GM23338 (cell line): ENCODE results near the gene EEF1E1. TPM values are rescaled to one million over a fixed set of nuclear protein-coding genes. Genes with fewer than 3 reads are reported as not detected.

Experiments used
- ATAC-seq: fragments of 200-7000 bp; cut with Tn5 transposase; 3 replicates; pipeline ENCODE4 v1.9.1; 2020
- DNase-seq: peaks from one replicate; pipeline ENCODE4 v3.0.0-alpha.2; 2015; ENCODE audit warnings: low spot score
- H2AFZ ChIP-seq: fragments of 200-600 bp; sonication (generic); 2 replicates; pipeline ENCODE4 v1.8.0; 2016; ENCODE audit warnings: antibody characterized with exemption, mild to moderate bottlenecking, moderate library complexity
- H3F3A ChIP-seq: fragments of 200-600 bp; sonication (generic); replicated peaks from 2 replicates; pipeline ENCODE4 v1.8.0; 2017; ENCODE audit warnings: antibody characterized with exemption, mixed run types, low read depth
- H3K27ac ChIP-seq: fragments of 200-600 bp; sonication (generic); 2 replicates; pipeline ENCODE4 v1.6.1; 2016; ENCODE audit warnings: low read depth
- H3K27me3 ChIP-seq: fragments of 200-600 bp; sonication (generic); 2 replicates; pipeline ENCODE4 v1.8.0; 2016; ENCODE audit warnings: mild to moderate bottlenecking, mixed run types, moderate library complexity; ENCODE audit not compliant: insufficient read depth
- H3K36me3 ChIP-seq: fragments of 200-600 bp; sonication (generic); 2 replicates; pipeline ENCODE4 v1.8.0; 2016; ENCODE audit warnings: mild to moderate bottlenecking; ENCODE audit not compliant: insufficient read depth
- H3K4me1 ChIP-seq: fragments of 200-600 bp; sonication (generic); 2 replicates; pipeline ENCODE4 v1.8.0; 2016; ENCODE audit warnings: mild to moderate bottlenecking, moderate library complexity; ENCODE audit not compliant: insufficient read depth
- H3K4me2 ChIP-seq: fragments of 200-600 bp; sonication (generic); 2 replicates; pipeline ENCODE4 v1.7.1; 2017; ENCODE audit warnings: mixed run types
- H3K4me3 ChIP-seq: fragments of 200-600 bp; sonication (generic); 2 replicates; pipeline ENCODE4 v1.6.1; 2016; ENCODE audit warnings: mixed run types
- H3K79me2 ChIP-seq: fragments of 200-600 bp; sonication (generic); replicated peaks from 2 replicates; pipeline ENCODE4 v1.8.0; 2017; ENCODE audit warnings: mild to moderate bottlenecking; ENCODE audit not compliant: insufficient read depth
- H3K9me2 ChIP-seq: fragments of 200-600 bp; sonication (generic); 2 replicates; pipeline ENCODE4 v1.8.0; 2017; ENCODE audit not compliant: insufficient read depth
- H4K20me1 ChIP-seq: fragments of 200-600 bp; sonication (generic); replicated peaks from 2 replicates; pipeline ENCODE4 v1.8.0; 2017; ENCODE audit warnings: mild to moderate bottlenecking; ENCODE audit not compliant: insufficient read depth
- H3K27ac Mint-ChIP-seq: 2 replicates; pipeline ENCODE4 v1.8.0; 2020; ENCODE audit warnings: inconsistent platforms, mild to moderate bottlenecking, moderate library complexity, mixed read lengths
- H3K27me3 Mint-ChIP-seq: 3 replicates; pipeline ENCODE4 v1.8.0; 2022; ENCODE audit warnings: low read depth, mild to moderate bottlenecking, moderate library complexity, mixed read lengths, inconsistent platforms; ENCODE audit not compliant: insufficient read depth, poor library complexity
- H3K36me3 Mint-ChIP-seq: 3 replicates; pipeline ENCODE4 v1.8.0; 2021; ENCODE audit warnings: low read depth, mild to moderate bottlenecking, inconsistent platforms, moderate library complexity, mixed read lengths
- H3K4me1 Mint-ChIP-seq: 3 replicates; pipeline ENCODE4 v1.8.0; 2020; ENCODE audit warnings: mild to moderate bottlenecking, inconsistent platforms, mixed read lengths
- H3K4me3 Mint-ChIP-seq: 3 replicates; pipeline ENCODE4 v1.8.0; 2021; ENCODE audit warnings: moderate library complexity, mild to moderate bottlenecking, inconsistent platforms, mixed read lengths
- H3K9me3 Mint-ChIP-seq: 3 replicates; pipeline ENCODE4 v1.8.0; 2020; ENCODE audit warnings: moderate library complexity, mild to moderate bottlenecking, inconsistent platforms, mixed read lengths
- CREB1 ChIP-seq: fragments of 250-450 bp; sonication (Bioruptor Pico); IDR thresholded peaks from 2 replicates; pipeline ENCODE4 v1.5.0; 2020; ENCODE audit warnings: low read depth, mild to moderate bottlenecking, moderate library complexity
- ETS1 ChIP-seq: IDR thresholded peaks from 2 replicates; pipeline ENCODE4 v1.6.1; 2016; ENCODE audit warnings: antibody characterized with exemption
- EZH2phosphoT487 ChIP-seq: fragments of 200-600 bp; sonication (generic); IDR thresholded peaks from one replicate; pipeline ENCODE4 v1.8.1; 2018; ENCODE audit warnings: antibody characterized with exemption; ENCODE audit not compliant: unreplicated experiment
- JUNB ChIP-seq: IDR thresholded peaks from one replicate; pipeline ENCODE4 v1.6.1; 2016; ENCODE audit warnings: antibody characterized with exemption; ENCODE audit not compliant: unreplicated experiment
- NANOG ChIP-seq: IDR thresholded peaks from 2 replicates; pipeline ENCODE4 v1.6.1; 2016; ENCODE audit warnings: antibody characterized with exemption, borderline replicate concordance
- POLR2AphosphoS5 ChIP-seq: IDR thresholded peaks from 2 replicates; pipeline ENCODE4 v1.6.1; 2016; ENCODE audit warnings: antibody characterized with exemption, low read depth
- REST ChIP-seq: IDR thresholded peaks from one replicate; pipeline ENCODE4 v1.6.1; 2018; ENCODE audit warnings: antibody characterized with exemption; ENCODE audit not compliant: unreplicated experiment
- STAT1 ChIP-seq: IDR thresholded peaks from one replicate; pipeline ENCODE4 v1.6.1; 2016; ENCODE audit warnings: antibody characterized with exemption; ENCODE audit not compliant: unreplicated experiment
- ZNF114 ChIP-seq: fragments of 250-450 bp; sonication (Bioruptor Pico); IDR thresholded peaks from 2 replicates; pipeline ENCODE4 v1.5.0; 2020; ENCODE audit warnings: mild to moderate bottlenecking, moderate library complexity
- ZNF331 ChIP-seq: fragments of 250-450 bp; sonication (Bioruptor Pico); IDR thresholded peaks from 2 replicates; pipeline ENCODE4 v1.5.0; 2020; ENCODE audit warnings: low read depth, mild to moderate bottlenecking, moderate library complexity
- polyA plus RNA-seq: library from polyadenylated mRNA; unstranded; fragments of >200 nt; fragmentation: Nextera tagmentation; extraction: Ambion mirVana; gene quantifications from 2 replicates; pipeline ENCODE4 v1.2.1, GENCODE V29; 2016
- total RNA-seq: library from RNA; depleted of rRNA; stranded (reverse); fragments of >200 nt; shearing (Covaris generic); gene quantifications from 2 replicates; pipeline ENCODE4 v1.2.3, GENCODE V29; 2014
- TF ChIP-seq, protein P1 (sequence below): fragments of 250-450 bp; sonication (Bioruptor Pico); IDR thresholded peaks from 2 replicates; pipeline ENCODE4 v1.5.0; 2020; ENCODE audit warnings: mild to moderate bottlenecking, moderate library complexity

The EEF1E1 gene
- total and polyA plus RNA-seq, 2 experiments from 2014 or later = 298 to 317 TPM

DNA sequence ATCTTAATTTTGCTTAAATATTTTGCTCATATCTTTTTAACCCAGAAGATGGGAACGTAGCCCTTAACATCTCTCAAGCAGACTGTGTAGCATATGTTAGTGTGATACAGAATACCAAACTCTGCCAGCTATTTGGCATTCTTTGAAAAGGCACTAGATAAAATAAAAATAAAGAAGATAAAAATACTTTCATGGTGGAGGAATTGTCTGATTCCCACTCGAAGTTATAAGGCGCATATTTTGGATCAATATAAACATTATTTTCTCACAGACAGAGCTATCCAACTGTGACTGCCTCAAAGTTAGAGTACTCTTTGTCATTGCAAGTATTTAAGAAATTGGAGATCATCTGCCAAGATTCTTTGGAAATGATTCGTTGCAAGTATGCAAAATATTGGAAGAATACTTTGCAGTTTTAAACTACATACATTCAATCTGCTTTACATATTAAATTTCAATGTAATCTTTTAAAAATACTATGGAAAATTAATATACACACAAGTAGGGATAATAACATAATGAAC lies 10.8 kb upstream of the EEF1E1 start:
- Mint-ChIP-seq H3K27ac (no peak overlapping the region), H3K4me1 (no peaks in the 10 kb centered on the region; the same call in 2 of the 3 replicates), H3K36me3 (no peaks in the 10 kb centered on the region), H3K4me3 (no peak overlapping the region), H3K27me3 (peaks cover 1% of the 10 kb centered on the region), H3K9me3 (no peaks in the 10 kb centered on the region; the same call in 2 of the 3 replicates)
- DNase-seq (no peak), ATAC-seq (no peak)
- Histone ChIP-seq H2AFZ (no peak overlapping the region), H3K4me2 (no peak overlapping the region), H3K27me3 (no peaks in the 10 kb centered on the region), H3K36me3 (no peaks in the 10 kb centered on the region), H3K4me3 (no peak overlapping the region), H3K79me2 (no peaks in the 10 kb centered on the region), H3K4me1 (no peaks in the 10 kb centered on the region), H3K27ac (no peak overlapping the region), H4K20me1 (no peaks in the 10 kb centered on the region), H3K9me2 (no peaks in the 10 kb centered on the region), H3F3A (no peaks in the 10 kb centered on the region)
- no peak for TF ChIP-seq CREB1 (CRISPR knock-in tag)
- TF ChIP-seq JUNB = no peak
- no peak for TF ChIP-seq NANOG
- TF ChIP-seq EZH2phosphoT487 = no peak
- TF ChIP-seq ETS1 = no peak
- TF ChIP-seq, protein P1, sequence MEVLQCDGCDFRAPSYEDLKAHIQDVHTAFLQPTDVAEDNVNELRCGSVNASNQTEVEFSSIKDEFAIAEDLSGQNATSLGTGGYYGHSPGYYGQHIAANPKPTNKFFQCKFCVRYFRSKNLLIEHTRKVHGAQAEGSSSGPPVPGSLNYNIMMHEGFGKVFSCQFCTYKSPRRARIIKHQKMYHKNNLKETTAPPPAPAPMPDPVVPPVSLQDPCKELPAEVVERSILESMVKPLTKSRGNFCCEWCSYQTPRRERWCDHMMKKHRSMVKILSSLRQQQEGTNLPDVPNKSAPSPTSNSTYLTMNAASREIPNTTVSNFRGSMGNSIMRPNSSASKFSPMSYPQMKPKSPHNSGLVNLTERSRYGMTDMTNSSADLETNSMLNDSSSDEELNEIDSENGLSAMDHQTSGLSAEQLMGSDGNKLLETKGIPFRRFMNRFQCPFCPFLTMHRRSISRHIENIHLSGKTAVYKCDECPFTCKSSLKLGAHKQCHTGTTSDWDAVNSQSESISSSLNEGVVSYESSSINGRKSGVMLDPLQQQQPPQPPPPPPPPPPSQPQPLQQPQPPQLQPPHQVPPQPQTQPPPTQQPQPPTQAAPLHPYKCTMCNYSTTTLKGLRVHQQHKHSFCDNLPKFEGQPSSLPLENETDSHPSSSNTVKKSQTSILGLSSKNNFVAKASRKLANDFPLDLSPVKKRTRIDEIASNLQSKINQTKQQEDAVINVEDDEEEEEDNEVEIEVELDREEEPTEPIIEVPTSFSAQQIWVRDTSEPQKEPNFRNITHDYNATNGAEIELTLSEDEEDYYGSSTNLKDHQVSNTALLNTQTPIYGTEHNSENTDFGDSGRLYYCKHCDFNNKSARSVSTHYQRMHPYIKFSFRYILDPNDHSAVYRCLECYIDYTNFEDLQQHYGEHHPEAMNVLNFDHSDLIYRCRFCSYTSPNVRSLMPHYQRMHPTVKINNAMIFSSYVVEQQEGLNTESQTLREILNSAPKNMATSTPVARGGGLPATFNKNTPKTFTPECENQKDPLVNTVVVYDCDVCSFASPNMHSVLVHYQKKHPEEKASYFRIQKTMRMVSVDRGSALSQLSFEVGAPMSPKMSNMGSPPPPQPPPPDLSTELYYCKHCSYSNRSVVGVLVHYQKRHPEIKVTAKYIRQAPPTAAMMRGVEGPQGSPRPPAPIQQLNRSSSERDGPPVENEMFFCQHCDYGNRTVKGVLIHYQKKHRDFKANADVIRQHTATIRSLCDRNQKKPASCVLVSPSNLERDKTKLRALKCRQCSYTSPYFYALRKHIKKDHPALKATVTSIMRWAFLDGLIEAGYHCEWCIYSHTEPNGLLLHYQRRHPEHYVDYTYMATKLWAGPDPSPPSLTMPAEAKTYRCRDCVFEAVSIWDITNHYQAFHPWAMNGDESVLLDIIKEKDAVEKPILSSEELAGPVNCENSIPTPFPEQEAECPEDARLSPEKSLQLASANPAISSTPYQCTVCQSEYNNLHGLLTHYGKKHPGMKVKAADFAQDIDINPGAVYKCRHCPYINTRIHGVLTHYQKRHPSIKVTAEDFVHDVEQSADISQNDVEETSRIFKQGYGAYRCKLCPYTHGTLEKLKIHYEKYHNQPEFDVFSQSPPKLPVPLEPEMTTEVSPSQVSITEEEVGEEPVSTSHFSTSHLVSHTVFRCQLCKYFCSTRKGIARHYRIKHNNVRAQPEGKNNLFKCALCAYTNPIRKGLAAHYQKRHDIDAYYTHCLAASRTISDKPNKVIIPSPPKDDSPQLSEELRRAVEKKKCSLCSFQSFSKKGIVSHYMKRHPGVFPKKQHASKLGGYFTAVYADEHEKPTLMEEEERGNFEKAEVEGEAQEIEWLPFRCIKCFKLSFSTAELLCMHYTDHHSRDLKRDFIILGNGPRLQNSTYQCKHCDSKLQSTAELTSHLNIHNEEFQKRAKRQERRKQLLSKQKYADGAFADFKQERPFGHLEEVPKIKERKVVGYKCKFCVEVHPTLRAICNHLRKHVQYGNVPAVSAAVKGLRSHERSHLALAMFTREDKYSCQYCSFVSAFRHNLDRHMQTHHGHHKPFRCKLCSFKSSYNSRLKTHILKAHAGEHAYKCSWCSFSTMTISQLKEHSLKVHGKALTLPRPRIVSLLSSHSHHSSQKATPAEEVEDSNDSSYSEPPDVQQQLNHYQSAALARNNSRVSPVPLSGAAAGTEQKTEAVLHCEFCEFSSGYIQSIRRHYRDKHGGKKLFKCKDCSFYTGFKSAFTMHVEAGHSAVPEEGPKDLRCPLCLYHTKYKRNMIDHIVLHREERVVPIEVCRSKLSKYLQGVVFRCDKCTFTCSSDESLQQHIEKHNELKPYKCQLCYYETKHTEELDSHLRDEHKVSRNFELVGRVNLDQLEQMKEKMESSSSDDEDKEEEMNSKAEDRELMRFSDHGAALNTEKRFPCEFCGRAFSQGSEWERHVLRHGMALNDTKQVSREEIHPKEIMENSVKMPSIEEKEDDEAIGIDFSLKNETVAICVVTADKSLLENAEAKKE (CRISPR knock-in tag) = no peak
- no peak for TF ChIP-seq STAT1
- no peak for TF ChIP-seq POLR2AphosphoS5
- TF ChIP-seq ZNF114 (CRISPR knock-in tag) = no peak
- no peak for TF ChIP-seq ZNF331 (CRISPR knock-in tag)
- TF ChIP-seq REST = no peak
